Measurements from ENCODE around the gene TRNT1. TPM values are rescaled to one million over a fixed set of nuclear protein-coding genes. Genes with fewer than 3 reads are reported as not detected.

TRNT1 gene
- total RNA-seq, 3 donors from 2014 or later (not counting 1 experiment from before 2014, with no cell fraction given) = 33.3 to 41.9 (median 36.6) TPM

GRCh38 chr3:3177861-3178497 is 51.2 kb downstream of the TRNT1 start:
- no peak for TF ChIP-seq CTCF (IDR thresholded peaks at IDR 0.05)
- peaks cover 12% of the 10 kb centered on the region for H3K36me3 ChIP-seq (ENCODE audit: control insufficient read depth, insufficient read depth, low read length)
- no peaks in the 10 kb centered on the region for H3K36me3 Mint-ChIP-seq
- ATAC-seq = no peak
- no peak overlapping the region for H3K4me3 ChIP-seq (ENCODE audit: low read length)
- H3K27ac Mint-ChIP-seq = peak overlapping the region; percentile 90 to 92
- peaks cover 30% of the 10 kb centered on the region for H3K4me1 ChIP-seq (ENCODE audit: control insufficient read depth, insufficient read depth, low read length)
- peak in 1 of 2 donors; percentile 31 for DNase-seq
- peaks cover 54 to 55% of the 10 kb centered on the region in 2 donors for H3K4me1 Mint-ChIP-seq
- 50% methylated on average over 10 of the region's 10 CpGs for WGBS (ENCODE audit: insufficient coverage)
- peak overlapping the region; percentile 95 for H3K4me3 Mint-ChIP-seq
- no peaks in the 10 kb centered on the region for H3K9me3 Mint-ChIP-seq
- no peaks in the 10 kb centered on the region for H3K9me3 ChIP-seq (ENCODE audit: control insufficient read depth, insufficient read depth, low read length)
- H3K27ac ChIP-seq (ENCODE audit: low read length) = peak overlapping the region; percentile 52
- H3K27me3 ChIP-seq (ENCODE audit: control insufficient read depth, insufficient read depth, low read length) = no peaks in the 10 kb centered on the region
- H3K27me3 Mint-ChIP-seq (ENCODE audit: low read depth in 2 of 2) = no peaks in the 10 kb centered on the region
- intact Hi-C loops (cut with micrococcal nuclease) = loop anchor here (2.0 to 10.0 kb wide), 3 partner anchors 51 to 1947 kb away; partner anchors contain the start of genes ARL8B, ITPR1 and TRNT1

GRCh38 chr3:3178498-3179328 is 52.0 kb downstream of the TRNT1 start:
- 13% methylated on average over 16 of the region's 16 CpGs for WGBS (ENCODE audit: insufficient coverage)
- peak overlapping the region; percentile 95 for H3K4me3 Mint-ChIP-seq
- no peaks in the 10 kb centered on the region for H3K9me3 ChIP-seq (ENCODE audit: control insufficient read depth, insufficient read depth, low read length)
- no peaks in the 10 kb centered on the region for H3K36me3 Mint-ChIP-seq
- H3K4me1 Mint-ChIP-seq = peaks cover 48% of the 10 kb centered on the region in 2 donors
- H3K4me3 ChIP-seq (ENCODE audit: low read length) = peak overlapping the region; percentile 62
- no peak for TF ChIP-seq CTCF (IDR thresholded peaks at IDR 0.05)
- H3K9me3 Mint-ChIP-seq = no peaks in the 10 kb centered on the region
- intact Hi-C loops (cut with micrococcal nuclease) = loop anchor here (2.0 to 10.0 kb wide), 3 partner anchors 52 to 1946 kb away; partner anchors contain the start of genes ARL8B, ITPR1 and TRNT1
- peak overlapping the region; percentile 64 for H3K27ac ChIP-seq (ENCODE audit: low read length)
- H3K27ac Mint-ChIP-seq = peak overlapping the region; percentile 90 to 92
- DNase-seq (no peak), ATAC-seq (peak in 2 of 3 donors; percentile 7 to 9)
- H3K27me3 Mint-ChIP-seq (ENCODE audit: low read depth in 2 of 2) = no peaks in the 10 kb centered on the region
- H3K27me3 ChIP-seq (ENCODE audit: control insufficient read depth, insufficient read depth, low read length) = no peaks in the 10 kb centered on the region
- H3K4me1 ChIP-seq (ENCODE audit: control insufficient read depth, insufficient read depth, low read length) = peaks cover 26% of the 10 kb centered on the region
- peaks cover 7% of the 10 kb centered on the region for H3K36me3 ChIP-seq (ENCODE audit: control insufficient read depth, insufficient read depth, low read length)

GRCh38 chr3:3179407-3180094 is 52.8 kb downstream of the TRNT1 start, which contains the start of gene CRBN:
CRBN (minus strand) TSS chr3:3179691; CDS start chr3:3179687, 4 bp downstream.
- peak within 1 kb of the TSS; percentile 64 for H3K27ac ChIP-seq (ENCODE audit: low read length)
- DNase-seq (peak; percentile 89 to 95), ATAC-seq (peak; percentile 96 to 99 (median 98))
- Mint-ChIP-seq H3K27ac (peak within 1 kb of the TSS; percentile 90 to 92), H3K4me1 (peaks cover 42 to 43% of the 10 kb centered on the region in 2 donors), H3K4me3 (peak within 1 kb of the TSS; percentile 95), H3K36me3 (no peaks in the 10 kb centered on the region), H3K27me3 (ENCODE audit: low read depth in 2 of 2) (no peaks in the 10 kb centered on the region), H3K9me3 (no peaks in the 10 kb centered on the region)
- H3K9me3 ChIP-seq (ENCODE audit: control insufficient read depth, insufficient read depth, low read length) = no peaks in the 10 kb centered on the region
- no peaks in the 10 kb centered on the region for H3K27me3 ChIP-seq (ENCODE audit: control insufficient read depth, insufficient read depth, low read length)
- WGBS (ENCODE audit: insufficient coverage) = 1% methylated on average over 56 of the region's 56 CpGs
- peak within 1 kb of the TSS; percentile 62 for H3K4me3 ChIP-seq (ENCODE audit: low read length)
- intact Hi-C loops (cut with micrococcal nuclease) = loop anchor here (2.0 to 10.0 kb wide), 3 partner anchors 53 to 1945 kb away; partner anchors contain the start of genes ARL8B, ITPR1 and TRNT1
- peaks cover 18% of the 10 kb centered on the region for H3K4me1 ChIP-seq (ENCODE audit: control insufficient read depth, insufficient read depth, low read length)
- H3K36me3 ChIP-seq (ENCODE audit: control insufficient read depth, insufficient read depth, low read length) = peaks cover 3% of the 10 kb centered on the region
- peak; percentile 99 for TF ChIP-seq CTCF (IDR thresholded peaks at IDR 0.05)

All from natural killer cell (primary cell).